H1 (cell line): ENCODE results near the gene GALT. TPM values are rescaled to one million over a fixed set of nuclear protein-coding genes. Genes with fewer than 3 reads are reported as not detected.

Experiments
- BCL11A ChIP-seq, 2 experiments: IDR thresholded peaks; one replicate each; pipeline ENCODE4 v1.6.1; 2011; ENCODE audit warnings: low read depth in 2 of 2, low read length in 2 of 2, mild to moderate bottlenecking in 2 of 2
- CREB1 ChIP-seq: IDR thresholded peaks from 2 replicates; pipeline ENCODE4 v1.6.1; 2012; ENCODE audit warnings: inconsistent platforms
- EP300 ChIP-seq, 2 experiments: IDR thresholded peaks; 1 replicate in 1 of 2; 2 replicates in 1 of 2; pipeline ENCODE4 v1.6.1; 2011 to 2012; ENCODE audit warnings: low read depth in 2 of 2, low read length in 2 of 2, mild to moderate bottlenecking in 2 of 2, borderline replicate concordance in 1 of 2, inconsistent platforms in 1 of 2, moderate library complexity in 1 of 2
- EZH2 ChIP-seq: fragments of 200-600 bp; sonication (generic); IDR thresholded peaks from 2 replicates; pipeline ENCODE4 v1.7.1; 2012; ENCODE audit warnings: low read depth, mild to moderate bottlenecking, moderate library complexity, low read length, inconsistent platforms; ENCODE audit not compliant: severe bottlenecking
- GTF2F1 ChIP-seq: IDR thresholded peaks from 2 replicates; pipeline ENCODE4 v1.6.1; 2012; ENCODE audit warnings: low read depth, low read length, improper control_type of control experiment, borderline replicate concordance
- HDAC6 ChIP-seq: IDR thresholded peaks from one replicate; pipeline ENCODE4 v1.7.1; 2012; ENCODE audit warnings: low read depth, mild to moderate bottlenecking, inconsistent platforms, low read length, moderate library complexity
- JUND ChIP-seq: IDR thresholded peaks from 2 replicates; pipeline ENCODE4 v1.6.1; 2011; ENCODE audit warnings: mild to moderate bottlenecking, improper control_type of control experiment, low read length
- KDM4A ChIP-seq: IDR thresholded peaks from one replicate; pipeline ENCODE4 v1.7.1; 2012; ENCODE audit warnings: low read depth, mild to moderate bottlenecking, moderate library complexity, low read length, inconsistent platforms; ENCODE audit not compliant: severe bottlenecking
- RFX5 ChIP-seq: IDR thresholded peaks from 2 replicates; pipeline ENCODE4 v1.6.1; 2011; ENCODE audit warnings: low read depth, low read length, improper control_type of control experiment, borderline replicate concordance
- RNF2 ChIP-seq: fragments of 200-900, 300-1000 bp; sonication (generic); IDR thresholded peaks from 2 replicates; pipeline ENCODE4 v1.7.1; 2016; ENCODE audit warnings: borderline replicate concordance, low read depth, mild to moderate bottlenecking, antibody characterized with exemption, low read length; ENCODE audit not compliant: poor library complexity, severe bottlenecking; ENCODE audit errors: missing control alignments
- SAP30 ChIP-seq: fragments of 300-600 bp; sonication (generic); IDR thresholded peaks from 2 replicates; pipeline ENCODE4 v1.7.1; 2012; ENCODE audit warnings: low read length, moderate library complexity, mild to moderate bottlenecking, inconsistent platforms; ENCODE audit not compliant: insufficient read depth, insufficient replicate concordance
- TAF1 ChIP-seq: IDR thresholded peaks from 2 replicates; pipeline ENCODE4 v1.6.1; 2011; ENCODE audit warnings: mild to moderate bottlenecking, low read depth, low read length
- TCF12 ChIP-seq: IDR thresholded peaks from 2 replicates; pipeline ENCODE4 v1.6.1; 2011; ENCODE audit warnings: low read depth, mild to moderate bottlenecking, low read length
- YY1 ChIP-seq: IDR thresholded peaks from 2 replicates; pipeline ENCODE4 v1.6.1; 2011; ENCODE audit warnings: low read depth, mild to moderate bottlenecking, low read length
- polyA plus RNA-seq, 7 experiments: library from polyadenylated mRNA; depleted of rRNA in 3 of 7; stranded (reverse) in 5 of 7; unstranded in 2 of 7; fragments of >200 nt in 5 of 7; fragments of 200-250 nt in 2 of 7; gene quantifications; 1 replicate in 5 of 7; 2 replicates in 1 of 7; 4 replicates in 1 of 7; pipeline versions ENCODE4 v1.2.1 to v1.2.3, GENCODE V29; 2011 to 2013; ENCODE audit warnings: missing spikeins in 2 of 7, mixed read lengths in 2 of 7
- total RNA-seq: library from RNA; stranded (reverse); fragmentation: NEBNext Ultra II Directional; extraction: Animal tissue kit (Norgen Biotek cat#: 25700); gene quantifications from 2 replicates; pipeline ENCODE4 v1.2.1, GENCODE V29; 2021
- TF ChIP-seq, protein P1 (sequence below): IDR thresholded peaks from 2 replicates; pipeline ENCODE4 v1.6.1; 2012; ENCODE audit warnings: inconsistent platforms
- TF ChIP-seq, protein P2 (sequence below), 3 experiments: IDR thresholded peaks; 1 replicate in 2 of 3; 2 replicates in 1 of 3; pipeline versions ENCODE4 v1.5.1 to v1.6.1; 2011; ENCODE audit warnings: low read length in 3 of 3, mild to moderate bottlenecking in 3 of 3, inconsistent platforms in 2 of 3, low read depth in 1 of 3, moderate library complexity in 1 of 3; ENCODE audit not compliant: insufficient read depth in 1 of 3; ENCODE audit errors: control extremely low read depth in 1 of 3
- TF ChIP-seq, protein P3 (sequence below): IDR thresholded peaks from 2 replicates; pipeline ENCODE4 v1.6.1; 2011; ENCODE audit warnings: low read length, improper control_type of control experiment
- TF ChIP-seq, protein P4 (sequence below): IDR thresholded peaks from 2 replicates; pipeline ENCODE4 v1.6.1; 2011; ENCODE audit warnings: low read depth, mild to moderate bottlenecking, low read length; ENCODE audit not compliant: insufficient read depth

GALT gene
- total and polyA plus RNA-seq, 2 of the 8 experiments (the other 6 are each of a cell fraction or from before 2014, with no cell fraction given) = 21.9 to 50.6 TPM

DNA sequence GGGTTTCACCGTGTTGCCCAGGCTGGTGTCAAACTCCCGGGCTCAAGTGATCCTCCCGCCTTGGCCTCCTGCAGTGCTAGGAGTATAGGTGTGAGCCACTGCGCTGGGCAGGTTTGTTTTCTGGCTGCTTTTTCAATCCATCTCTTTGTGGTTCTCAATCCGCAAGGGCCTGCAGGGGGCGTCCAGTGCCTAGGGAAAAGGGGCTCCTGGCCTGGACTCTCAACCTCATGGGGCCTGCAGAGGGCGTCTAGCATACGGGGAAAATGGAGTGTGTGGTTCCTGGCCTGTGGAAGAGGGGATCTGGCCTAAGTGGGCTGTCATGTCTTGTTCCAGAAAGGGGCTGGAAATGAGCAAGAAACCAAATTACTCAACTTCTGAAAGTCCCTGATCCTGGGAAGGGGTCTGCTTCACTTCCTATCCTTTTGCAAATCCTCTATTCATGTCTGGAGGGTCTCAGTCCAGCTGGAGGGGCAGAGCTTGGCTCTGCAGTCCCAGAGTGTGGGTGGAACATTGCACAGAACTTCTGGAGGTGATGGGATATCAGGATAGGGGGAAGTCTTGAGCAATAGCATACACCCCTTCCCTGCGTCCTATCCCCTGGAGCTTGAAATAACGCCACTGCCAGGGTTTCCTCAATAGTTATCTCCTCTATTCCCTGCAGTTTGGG is 28.7 kb downstream of the GALT start (continued):
- TF ChIP-seq, protein P1, sequence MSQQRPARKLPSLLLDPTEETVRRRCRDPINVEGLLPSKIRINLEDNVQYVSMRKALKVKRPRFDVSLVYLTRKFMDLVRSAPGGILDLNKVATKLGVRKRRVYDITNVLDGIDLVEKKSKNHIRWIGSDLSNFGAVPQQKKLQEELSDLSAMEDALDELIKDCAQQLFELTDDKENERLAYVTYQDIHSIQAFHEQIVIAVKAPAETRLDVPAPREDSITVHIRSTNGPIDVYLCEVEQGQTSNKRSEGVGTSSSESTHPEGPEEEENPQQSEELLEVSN = no peak
- TF ChIP-seq, protein P2, sequence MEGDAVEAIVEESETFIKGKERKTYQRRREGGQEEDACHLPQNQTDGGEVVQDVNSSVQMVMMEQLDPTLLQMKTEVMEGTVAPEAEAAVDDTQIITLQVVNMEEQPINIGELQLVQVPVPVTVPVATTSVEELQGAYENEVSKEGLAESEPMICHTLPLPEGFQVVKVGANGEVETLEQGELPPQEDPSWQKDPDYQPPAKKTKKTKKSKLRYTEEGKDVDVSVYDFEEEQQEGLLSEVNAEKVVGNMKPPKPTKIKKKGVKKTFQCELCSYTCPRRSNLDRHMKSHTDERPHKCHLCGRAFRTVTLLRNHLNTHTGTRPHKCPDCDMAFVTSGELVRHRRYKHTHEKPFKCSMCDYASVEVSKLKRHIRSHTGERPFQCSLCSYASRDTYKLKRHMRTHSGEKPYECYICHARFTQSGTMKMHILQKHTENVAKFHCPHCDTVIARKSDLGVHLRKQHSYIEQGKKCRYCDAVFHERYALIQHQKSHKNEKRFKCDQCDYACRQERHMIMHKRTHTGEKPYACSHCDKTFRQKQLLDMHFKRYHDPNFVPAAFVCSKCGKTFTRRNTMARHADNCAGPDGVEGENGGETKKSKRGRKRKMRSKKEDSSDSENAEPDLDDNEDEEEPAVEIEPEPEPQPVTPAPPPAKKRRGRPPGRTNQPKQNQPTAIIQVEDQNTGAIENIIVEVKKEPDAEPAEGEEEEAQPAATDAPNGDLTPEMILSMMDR (IDR thresholded peaks at IDR 0.05; ENCODE audit: control extremely low read depth in 1 of 3, insufficient read depth in 1 of 3, low read depth in 1 of 3, low read length in 3 of 3) = peak; percentile 92 to 100 (median 99)
- no peak for TF ChIP-seq KDM4A
- TF ChIP-seq RNF2 = no peak
- no peak for TF ChIP-seq JUND
- TF ChIP-seq RFX5 = no peak
- no peak for TF ChIP-seq HDAC6
- TF ChIP-seq SAP30 = no peak
- no peak for TF ChIP-seq TAF1
- TF ChIP-seq YY1 = peak; percentile 48; the same call in 1 of the 2 replicates
- TF ChIP-seq, protein P3, sequence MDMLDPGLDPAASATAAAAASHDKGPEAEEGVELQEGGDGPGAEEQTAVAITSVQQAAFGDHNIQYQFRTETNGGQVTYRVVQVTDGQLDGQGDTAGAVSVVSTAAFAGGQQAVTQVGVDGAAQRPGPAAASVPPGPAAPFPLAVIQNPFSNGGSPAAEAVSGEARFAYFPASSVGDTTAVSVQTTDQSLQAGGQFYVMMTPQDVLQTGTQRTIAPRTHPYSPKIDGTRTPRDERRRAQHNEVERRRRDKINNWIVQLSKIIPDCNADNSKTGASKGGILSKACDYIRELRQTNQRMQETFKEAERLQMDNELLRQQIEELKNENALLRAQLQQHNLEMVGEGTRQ = no peak
- TF ChIP-seq BCL11A (IDR thresholded peaks at IDR 0.05; ENCODE audit: low read depth in 2 of 2, low read length in 2 of 2) = no peak
- TF ChIP-seq CREB1 = no peak
- TF ChIP-seq EZH2 = no peak
- no peak for TF ChIP-seq GTF2F1
- TF ChIP-seq, protein P4, sequence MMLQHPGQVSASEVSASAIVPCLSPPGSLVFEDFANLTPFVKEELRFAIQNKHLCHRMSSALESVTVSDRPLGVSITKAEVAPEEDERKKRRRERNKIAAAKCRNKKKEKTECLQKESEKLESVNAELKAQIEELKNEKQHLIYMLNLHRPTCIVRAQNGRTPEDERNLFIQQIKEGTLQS = peak; percentile 26; the same call in 1 of the 2 replicates
- TF ChIP-seq EP300 (IDR thresholded peaks at IDR 0.05; ENCODE audit: borderline replicate concordance in 1 of 2, low read depth in 2 of 2, low read length in 2 of 2) = peak in 1 of 2 experiments; percentile 48; a peak in 1 of 3 replicates
- no peak for TF ChIP-seq TCF12
